HG02798 (cell line): Measurements from ENCODE around the gene PPP2R3B.
"Not testable (repeated sequence)": the region's sequence is repeated elsewhere in the genome, so short reads cannot be mapped to it uniquely, and the experiment has no call there.

Source experiments
- ATAC-seq: cut with Tn5 transposase; IDR thresholded peaks from one replicate; pipeline ENCODE4 v1.9.1; 2021; ENCODE audit warnings: mild to moderate bottlenecking; ENCODE audit not compliant: unreplicated experiment, poor library complexity

PPP2R3B gene

DNA sequence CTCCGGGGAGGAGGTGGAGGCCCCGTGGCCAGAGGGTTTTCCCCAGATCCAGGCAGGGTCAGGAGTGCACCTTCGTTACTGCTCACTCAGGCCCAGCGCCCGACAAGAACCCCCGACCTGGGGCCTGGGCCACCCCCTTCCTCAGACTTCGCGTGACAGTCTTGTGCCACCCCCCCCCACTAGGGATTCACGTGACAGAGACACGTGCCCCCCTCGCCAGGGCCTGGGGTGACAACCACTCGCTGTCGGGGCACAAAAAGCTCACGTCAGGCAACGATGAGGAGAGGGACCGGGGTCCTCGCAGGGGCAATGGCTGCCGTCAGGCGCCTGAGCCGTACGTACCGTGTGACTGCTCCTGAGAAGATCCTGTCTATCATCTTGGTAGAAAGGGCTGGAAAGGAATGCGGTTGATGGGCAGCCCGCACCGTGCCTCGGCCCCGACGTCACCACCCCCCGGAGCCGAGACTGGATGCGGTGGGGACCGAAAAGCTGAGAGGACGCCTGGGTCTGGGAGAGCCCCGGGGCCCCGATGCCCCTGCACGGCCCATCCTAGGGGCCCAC, 45.1 kb downstream of the PPP2R3B start:
- no peak for ATAC-seq

DNA sequence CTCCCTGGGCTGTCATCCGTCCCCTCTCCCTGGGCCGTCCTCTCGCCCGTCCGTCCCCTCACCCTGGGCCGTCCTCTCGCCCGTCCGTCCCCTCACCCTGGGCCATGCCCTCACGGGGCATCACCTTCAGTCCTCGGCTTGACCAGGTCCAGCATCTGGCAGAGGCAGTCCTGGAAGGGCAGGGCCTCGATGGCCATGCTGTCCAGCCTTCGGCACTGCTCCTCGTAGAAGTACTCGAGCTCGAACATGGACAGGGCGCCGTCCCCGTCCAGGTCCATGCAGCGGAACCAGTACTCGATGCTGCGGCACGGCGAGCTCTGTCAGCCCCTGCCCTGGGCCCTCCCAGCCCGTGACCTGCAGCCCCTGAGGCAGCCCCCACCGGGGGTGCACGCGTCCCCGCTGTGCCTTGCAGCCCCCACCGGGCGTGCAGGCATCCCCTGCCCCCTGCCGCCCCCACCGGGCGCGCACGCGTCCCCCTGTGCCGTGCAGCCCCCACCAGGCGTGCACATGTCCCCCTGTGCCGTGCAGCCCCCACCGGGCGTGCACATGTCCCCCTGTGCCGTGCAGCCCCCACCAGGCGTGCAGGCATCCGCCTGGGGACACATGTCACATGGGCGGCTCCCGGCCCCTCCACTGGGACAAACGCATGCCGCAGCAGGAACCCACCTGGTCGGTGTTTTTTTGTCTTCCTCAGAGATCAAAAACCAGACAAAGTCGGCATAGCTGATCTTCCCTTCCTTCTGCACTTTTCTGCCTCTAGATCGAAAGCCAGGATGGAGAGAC, 45.9 kb downstream of the PPP2R3B start:
- ATAC-seq, result no peak

GRCh38 chrX:340121-340520, 46.6 kb downstream of the PPP2R3B start:
- no peak for ATAC-seq

- ATAC-seq, result no peak
Observed at GRCh38 chrX:338836-339400, 47.8 kb downstream of the PPP2R3B start.

DNA sequence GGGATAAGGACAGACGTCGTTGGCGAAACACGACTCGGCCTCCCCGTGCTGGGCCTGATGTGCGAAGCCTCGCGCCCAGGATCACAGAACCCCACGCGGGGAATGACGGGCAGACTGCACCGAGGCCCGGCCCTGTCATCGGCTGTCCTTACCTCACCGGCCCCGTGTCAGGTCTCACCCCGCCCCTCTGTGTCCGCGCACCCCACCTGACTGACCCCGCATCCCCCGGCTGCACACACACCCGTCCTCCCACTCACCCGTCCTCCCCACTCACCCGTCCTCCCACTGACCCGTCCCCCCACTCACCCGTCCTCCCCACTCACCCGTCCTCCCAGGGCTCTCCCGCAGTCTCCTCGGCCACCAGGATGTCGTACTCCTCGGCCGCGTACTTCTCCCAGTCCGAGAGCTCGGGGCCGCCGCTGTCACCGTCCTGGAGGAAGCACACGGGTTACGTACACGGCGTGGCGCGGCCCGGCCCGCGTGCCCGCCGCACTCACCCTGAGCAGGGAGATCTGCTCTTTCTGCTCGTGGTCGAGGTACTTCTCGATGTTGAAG, 48.3 kb downstream of the PPP2R3B start:
- ATAC-seq, result no peak

- no peak for ATAC-seq
Observed at GRCh38 chrX:337331-337831, 49.3 kb downstream of the PPP2R3B start.

DNA sequence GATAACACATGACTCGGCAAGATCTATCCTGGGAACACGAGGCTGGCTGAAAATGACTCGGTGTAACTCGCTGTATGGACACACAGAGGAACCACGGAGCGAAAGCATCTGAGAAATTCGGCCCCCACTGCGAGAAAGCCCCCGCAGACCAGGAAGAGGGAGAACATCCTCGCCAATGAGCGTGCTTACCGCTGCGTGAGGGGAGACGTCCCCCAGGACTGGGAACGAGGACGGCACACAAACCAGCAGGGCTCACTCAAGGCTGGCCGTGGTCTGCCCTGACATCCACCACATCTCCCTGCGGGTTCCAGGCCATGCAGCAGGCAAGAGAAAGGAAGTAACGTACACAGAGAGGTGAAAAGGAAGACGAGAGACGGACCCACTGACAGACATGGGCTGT, 50.5 kb downstream of the PPP2R3B start:
- no peak for ATAC-seq

GRCh38 chrX:335758-336155, 51.0 kb downstream of the PPP2R3B start:
- ATAC-seq, result no peak

DNA sequence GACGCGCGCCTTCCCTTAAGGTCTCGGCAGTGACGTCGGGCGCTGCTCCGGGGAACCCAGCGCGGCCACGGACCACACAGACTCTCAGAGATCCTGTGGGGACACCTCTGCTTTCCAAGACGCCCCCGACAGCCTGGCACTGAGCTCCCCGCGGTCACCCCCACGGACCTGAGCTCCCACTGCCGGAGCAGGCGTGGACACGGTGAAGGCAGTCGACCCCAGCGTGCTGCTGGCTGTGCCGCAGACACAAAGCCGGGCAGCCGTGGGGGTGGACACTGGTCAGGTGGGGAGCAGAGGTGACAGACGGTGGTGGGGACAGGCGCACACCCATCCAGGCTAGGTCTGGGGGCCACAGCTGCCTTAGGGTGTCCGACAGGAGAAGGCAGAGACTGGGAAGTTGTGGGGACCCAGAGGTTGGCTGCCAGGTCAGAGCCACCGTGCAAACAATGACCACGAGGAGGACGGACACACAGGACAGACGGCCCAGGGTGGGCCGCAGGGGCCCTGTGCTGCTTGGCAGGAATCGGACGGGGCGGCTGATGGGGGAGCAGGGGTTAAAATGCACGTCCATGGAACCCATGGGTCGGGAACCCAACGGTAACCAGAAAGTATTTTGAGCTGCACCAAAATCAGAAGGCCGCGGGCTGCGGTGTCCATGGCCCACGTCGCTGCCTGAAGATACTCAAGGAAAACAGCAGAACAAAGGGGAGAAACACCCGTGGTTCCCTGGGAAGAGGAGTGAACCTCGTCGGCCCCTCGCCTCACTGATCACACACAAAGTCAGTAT, 51.5 kb downstream of the PPP2R3B start:
- ATAC-seq, result no peak

GRCh38 chrX:334331-334891, 52.3 kb downstream of the PPP2R3B start:
- ATAC-seq, result no peak

DNA sequence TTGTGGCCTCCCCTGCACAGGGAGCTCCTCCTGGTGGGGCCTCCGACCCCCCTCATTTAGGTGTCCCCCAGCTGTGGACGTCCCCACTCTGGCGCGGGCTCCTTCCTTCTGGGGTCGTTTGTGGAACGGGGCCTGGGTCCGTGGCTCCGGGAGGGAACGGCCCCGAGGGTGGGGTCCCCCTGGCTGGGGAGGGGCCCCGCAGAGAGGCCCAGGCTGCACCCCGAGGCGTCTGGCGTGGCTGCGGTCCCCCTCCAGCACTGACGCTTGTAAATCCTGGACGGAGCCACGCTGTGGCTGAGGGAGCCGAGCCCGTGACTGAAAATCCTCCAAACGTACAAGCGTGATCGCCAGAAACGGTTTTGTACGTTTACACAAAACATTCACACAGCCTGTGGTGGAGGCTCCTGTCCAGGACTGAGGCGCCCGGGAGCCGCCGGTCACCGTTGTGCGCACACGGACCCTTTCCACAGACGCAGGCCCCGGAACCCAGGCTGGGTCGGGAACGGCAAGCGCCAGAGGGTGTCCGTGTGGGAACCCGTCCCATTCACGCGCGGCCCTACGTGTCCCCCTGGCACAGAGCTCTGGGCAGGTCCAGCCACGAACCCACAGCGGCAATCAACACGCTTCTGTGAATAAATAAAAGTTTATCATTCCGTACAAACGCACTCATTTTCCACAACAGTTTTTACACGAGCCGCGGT, 52.9 kb downstream of the PPP2R3B start:
- no peak for ATAC-seq

DNA sequence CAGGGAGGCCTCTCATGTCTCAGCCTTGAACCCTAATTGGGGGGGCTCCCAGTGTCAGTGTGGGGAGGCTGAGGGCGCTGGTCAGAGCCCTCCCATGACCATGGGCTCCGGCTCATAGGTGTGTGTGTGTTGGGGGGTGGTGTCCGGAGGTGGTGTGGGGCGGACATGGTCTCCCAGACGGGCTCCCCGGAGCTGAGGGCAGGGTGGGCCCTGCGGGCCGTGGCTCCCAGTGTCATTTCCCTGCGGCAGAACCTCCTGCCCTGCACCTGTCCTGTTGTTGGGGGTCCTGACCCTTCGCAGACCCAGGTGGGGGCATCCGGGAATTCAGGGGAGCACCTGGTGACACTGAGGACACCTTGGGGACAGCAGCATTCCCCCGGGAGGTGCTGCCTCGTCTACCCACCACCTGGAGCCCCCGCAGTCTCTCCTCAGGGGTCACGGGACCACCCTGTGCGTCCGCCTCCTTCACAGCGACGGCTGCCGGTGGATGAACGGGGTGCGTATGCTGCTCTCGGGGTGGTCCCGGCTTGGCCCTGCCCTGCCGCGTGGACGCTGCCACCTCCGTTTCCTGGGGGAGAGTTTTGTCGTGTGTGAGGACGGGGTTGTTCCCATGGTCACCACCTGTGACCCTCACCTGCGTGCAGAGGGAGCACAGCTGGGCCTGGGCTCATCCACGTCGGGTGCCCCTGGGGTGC, 53.6 kb downstream of the PPP2R3B start:
- no peak for ATAC-seq

- ATAC-seq, result no peak
Observed at GRCh38 chrX:332496-332860, 54.2 kb downstream of the PPP2R3B start.

DNA sequence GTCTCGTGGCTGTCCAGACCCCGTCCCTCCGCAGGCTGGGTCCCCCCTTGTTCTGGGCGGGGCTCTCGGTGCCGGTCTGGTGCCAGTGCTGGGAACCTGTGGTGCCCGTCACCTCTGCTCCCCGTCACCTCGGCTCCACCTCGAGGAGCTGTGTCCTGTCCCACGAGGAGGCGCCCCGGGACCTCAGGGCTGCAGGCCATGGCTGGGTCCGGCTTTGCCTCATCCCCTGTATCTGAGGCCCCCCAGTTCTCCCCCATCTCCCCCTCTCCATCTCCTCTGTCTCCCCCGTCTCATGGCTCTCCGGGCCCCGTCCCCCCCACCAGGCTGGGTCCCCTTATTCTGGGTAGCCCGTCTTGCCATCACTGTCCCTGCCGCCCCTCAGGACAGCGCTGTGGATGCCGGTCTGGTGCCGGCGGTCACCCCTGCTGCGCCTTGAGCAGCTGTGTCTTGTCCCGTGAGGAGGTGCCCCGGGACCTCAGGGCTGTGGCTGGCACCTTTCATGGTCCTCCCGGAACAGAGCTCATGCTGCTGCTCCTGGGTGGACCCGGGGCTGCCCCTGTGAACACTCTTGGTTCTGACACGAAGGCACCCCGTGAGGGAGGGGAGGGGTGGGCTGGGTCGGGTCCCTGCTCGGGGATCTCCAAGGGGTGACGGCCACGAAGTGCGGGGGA, 54.7 kb downstream of the PPP2R3B start:
- ATAC-seq, result no peak

GRCh38 chrX:331151-331824, 55.4 kb downstream of the PPP2R3B start:
- ATAC-seq, result no peak

DNA sequence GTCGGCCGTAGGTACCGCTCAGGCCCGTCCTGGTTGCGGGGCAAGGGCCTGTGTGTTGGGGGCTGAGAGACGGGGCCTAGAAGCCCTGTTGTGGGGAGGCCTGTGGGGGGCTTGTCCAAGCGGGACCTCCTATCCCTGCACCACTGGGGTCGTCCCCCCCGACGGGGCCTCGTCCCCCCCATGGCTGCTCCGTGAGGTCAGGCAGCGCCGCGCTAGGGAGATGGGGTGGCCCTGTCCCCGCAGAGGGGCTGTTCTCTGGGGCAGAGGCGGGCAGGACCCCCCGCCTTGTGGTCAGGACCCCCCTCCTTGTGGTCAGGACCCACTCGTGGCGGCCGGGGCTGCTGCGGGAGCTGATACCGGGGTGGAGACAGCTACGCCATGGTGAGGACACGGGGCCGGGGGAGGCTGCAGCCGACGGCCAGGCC, 56.0 kb downstream of the PPP2R3B start:
- ATAC-seq, result no peak

DNA sequence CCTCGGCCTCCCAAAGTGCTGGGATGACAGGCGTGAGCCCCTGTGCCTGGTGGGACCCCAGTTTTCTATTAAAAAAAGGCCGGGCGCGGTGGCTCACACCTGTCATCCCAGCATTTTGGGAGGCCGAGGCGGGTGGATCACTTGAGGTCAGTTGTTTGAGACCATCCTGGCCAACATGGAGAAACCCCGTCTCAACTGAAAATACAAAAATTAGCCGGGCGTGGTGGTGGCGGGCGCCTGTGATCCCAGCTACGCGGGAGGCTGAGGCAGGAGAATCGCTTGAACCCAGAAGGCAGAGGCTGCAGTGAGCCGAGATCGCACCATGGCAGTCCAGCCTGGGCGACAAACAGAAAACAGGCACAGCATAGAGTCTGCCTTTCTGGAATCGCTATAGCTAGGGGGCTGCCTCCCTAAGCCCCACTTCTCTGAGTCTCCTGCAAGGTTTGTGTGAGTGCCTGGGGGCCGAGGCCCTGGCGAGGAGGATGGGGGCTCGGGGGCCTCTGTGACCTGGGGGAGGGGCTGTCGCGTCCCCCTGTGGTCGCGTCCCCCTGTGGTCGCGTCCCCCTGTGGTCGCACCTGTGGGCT, 56.5 kb downstream of the PPP2R3B start:
- not testable (repeated sequence) for ATAC-seq
